GM12891 (cell line): ENCODE data around the gene DCST2.
A peak's percentile ranks its signal among the peaks of the same experiment; 100 is the strongest.

ENCODE experiments used
- DNase-seq: peaks from one replicate; pipeline ENCODE4 v3.0.0; 2011; ENCODE audit warnings: low spot score; ENCODE audit not compliant: insufficient read length
- FAIRE-seq: peaks from 2 replicates; lab custom pipeline; 2011; peaks lifted over from hg19 to GRCh38; lab: Jason Lieb, UNC
- PAX5 ChIP-seq: IDR thresholded peaks from 2 replicates; pipeline ENCODE4 v1.6.1; 2011; ENCODE audit warnings: low read length, moderate library complexity, mild to moderate bottlenecking; ENCODE audit not compliant: insufficient read depth, severe bottlenecking
- POLR2A ChIP-seq: IDR thresholded peaks from 2 replicates; pipeline ENCODE4 v1.6.1; 2011; ENCODE audit warnings: low read depth, low read length, control low read depth
- POLR2AphosphoS5 ChIP-seq: IDR thresholded peaks from 2 replicates; pipeline ENCODE4 v1.6.1; 2011; ENCODE audit warnings: low read depth, low read length, control low read depth
- POU2F2 ChIP-seq: IDR thresholded peaks from 2 replicates; pipeline ENCODE4 v1.6.1; 2011; ENCODE audit warnings: low read depth, mild to moderate bottlenecking, control low read depth, low read length, moderate library complexity
- SPI1 ChIP-seq: IDR thresholded peaks from 2 replicates; pipeline ENCODE4 v1.6.1; 2011; ENCODE audit warnings: low read depth, low read length, control low read depth
- TAF1 ChIP-seq: IDR thresholded peaks from 2 replicates; pipeline ENCODE4 v1.6.1; 2011; ENCODE audit warnings: low read depth, low read length, control low read depth

DCST2 gene

DNA sequence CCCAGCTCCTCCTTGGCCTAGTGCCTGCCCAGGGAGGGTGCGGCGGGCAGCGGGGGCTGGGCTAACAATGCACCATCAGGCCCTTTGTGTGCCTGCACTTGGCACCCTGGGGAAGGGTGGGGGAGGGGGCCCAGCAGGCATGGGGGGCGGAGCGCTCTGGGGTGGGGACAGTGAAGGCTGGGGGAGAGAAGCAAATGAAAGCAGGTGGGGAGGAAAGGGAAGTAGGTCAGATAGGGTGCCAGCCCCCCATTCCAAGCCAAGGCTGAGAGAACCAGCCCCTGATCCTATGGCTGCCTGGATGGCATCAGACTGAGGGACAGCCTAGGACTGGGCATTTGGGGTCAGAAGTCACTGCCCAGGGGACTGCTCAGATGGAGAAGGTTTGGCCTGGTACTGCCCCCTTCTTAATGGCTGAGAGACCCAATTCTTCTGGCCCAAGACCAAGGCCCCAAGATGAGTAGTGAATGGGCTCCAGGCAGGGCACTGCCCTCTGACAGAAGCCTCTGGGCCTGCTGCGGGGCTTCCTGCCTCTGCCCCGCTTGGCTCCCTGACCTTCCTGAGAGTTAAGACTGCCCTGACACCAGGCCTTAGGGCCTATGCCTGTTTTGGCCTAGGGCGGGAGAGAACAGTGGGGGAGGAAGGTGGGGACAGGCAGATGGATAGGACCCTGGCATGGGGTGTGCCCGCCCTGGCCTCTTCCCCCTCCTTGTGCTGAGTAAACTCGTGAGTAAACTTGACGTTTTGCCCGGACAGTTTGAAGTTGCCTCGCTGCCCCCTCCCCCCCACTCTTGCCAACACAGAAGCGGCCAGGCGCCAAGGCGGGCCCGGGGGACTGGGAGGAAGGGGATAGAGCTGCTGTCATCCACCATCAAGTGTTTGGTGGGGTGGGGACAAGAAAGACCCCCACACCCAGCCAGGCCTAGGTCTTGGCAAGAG lies 28.2 kb downstream of the DCST2 start:
- TF ChIP-seq TAF1 (no peak), SPI1 (no peak), PAX5 (no peak), POLR2AphosphoS5 (no peak), POU2F2 (no peak)
- DNase-seq (no peak), FAIRE-seq (no peak)

DNA sequence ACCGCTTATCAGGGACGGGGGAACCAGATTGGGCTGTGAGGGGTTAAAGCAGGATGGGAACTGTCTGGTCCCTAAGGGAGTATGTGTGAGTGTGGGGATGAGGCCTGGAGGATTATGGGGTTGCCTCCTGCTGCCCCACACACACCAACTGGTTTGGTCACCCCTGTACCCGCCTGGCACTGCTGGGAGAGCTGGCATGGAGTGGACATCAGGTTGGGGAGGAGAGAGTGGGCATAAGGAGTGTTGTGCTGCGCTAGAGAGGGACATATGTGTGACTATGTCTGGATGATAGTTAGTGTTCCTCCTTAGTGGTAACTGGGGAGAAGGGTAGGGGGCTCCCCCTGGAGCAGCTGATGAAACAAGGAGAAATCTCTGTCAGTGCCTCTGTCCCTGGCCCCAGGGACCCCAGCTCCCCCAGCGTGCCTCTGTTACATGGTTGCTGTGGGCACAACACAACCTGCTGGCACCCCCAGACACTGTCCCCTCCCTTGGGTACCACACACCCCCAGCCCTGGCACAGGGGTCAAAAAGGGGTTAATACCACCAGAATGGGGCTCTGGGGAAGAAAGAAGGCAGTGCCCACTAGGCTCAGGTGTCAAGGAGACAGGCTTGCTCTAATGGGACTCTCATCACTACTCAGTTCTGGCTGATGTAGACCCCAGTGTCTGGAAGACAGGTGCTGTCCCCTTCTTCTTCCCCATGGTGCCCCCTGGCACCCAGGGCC lies 29.1 kb downstream of the DCST2 start:
- DNase-seq (no peak), FAIRE-seq (peak; percentile 67)
- no peak for TF ChIP-seq POLR2AphosphoS5
- TF ChIP-seq POLR2A: no peak
- TF ChIP-seq POU2F2: no peak
- no peak for TF ChIP-seq TAF1
- no peak for TF ChIP-seq SPI1
- TF ChIP-seq PAX5: no peak

- FAIRE-seq: no peak
- TF ChIP-seq POLR2AphosphoS5 (no peak), POLR2A (no peak), SPI1 (no peak), POU2F2 (no peak), TAF1 (no peak), PAX5 (no peak)
Observed at GRCh38 chr1:155003766-155004351, 29.7 kb downstream of the DCST2 start.

GRCh38 chr1:155003227-155003765 lies 30.3 kb downstream of the DCST2 start:
- DNase-seq (no peak), FAIRE-seq (no peak)
- TF ChIP-seq TAF1 (no peak), SPI1 (no peak), PAX5 (no peak), POU2F2 (no peak), POLR2A (no peak), POLR2AphosphoS5 (no peak)

More at GRCh38 chr1:155003766-155004351, 29.7 kb downstream of the DCST2 start:
- no peak for DNase-seq

DNA sequence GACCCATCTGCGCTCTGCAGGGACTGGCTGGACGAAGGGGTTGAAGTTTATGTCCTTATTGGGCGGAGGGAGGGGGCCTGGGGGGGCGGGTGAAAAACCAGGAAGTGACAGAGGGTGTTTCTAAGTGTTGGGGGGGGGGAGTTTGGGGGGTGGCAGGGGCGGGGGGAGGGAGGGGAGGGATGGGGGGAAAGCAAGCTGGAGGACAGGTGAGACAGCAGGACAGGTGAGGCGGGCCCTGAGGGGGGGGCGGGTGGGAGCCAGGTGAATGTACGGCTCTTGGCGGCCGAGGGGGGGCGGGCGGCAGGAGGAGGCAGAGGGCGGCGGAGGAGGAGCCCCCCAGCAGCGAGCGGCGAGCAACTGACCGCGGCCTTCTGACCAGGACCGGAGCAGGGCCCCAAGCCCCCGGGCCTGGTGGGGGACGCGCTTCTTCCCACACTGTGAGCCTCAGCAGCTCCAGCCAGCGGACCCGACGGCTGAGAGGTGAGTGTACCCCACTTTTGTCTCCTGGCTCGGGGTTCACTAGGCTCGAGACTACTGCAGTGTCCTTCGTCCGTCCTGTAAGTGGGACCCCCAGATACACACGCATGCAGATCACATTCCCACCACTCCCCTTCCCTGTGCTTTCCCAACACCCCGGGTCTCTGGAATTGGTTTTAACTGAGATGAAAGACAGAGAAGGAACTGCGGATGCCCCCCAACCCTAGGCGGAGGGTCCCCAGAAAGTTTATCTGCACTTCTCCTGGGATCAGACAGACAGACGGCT lies 30.9 kb downstream of the DCST2 start, which contains the start of gene ZBTB7B:
TSS of gene ZBTB7B (plus strand) at position 339 of the 763 bp plus-strand sequence. CDS start 11,859 bp downstream, outside the sequence.
- DNase-seq: no peak
- FAIRE-seq: no peak
- TF ChIP-seq POU2F2: no peak
- TF ChIP-seq SPI1: no peak
- TF ChIP-seq PAX5: no peak
- no peak for TF ChIP-seq POLR2AphosphoS5
- TF ChIP-seq TAF1: no peak
- TF ChIP-seq POLR2A: no peak

GRCh38 chr1:155001675-155002463 lies 31.7 kb downstream of the DCST2 start:
- FAIRE-seq (peak; percentile 97), DNase-seq (peak; percentile 95)
- TF ChIP-seq TAF1 (peak; percentile 48; the same call in 1 of the 2 replicates), POU2F2 (no peak), SPI1 (no peak), POLR2AphosphoS5 (no peak), POLR2A (no peak), PAX5 (no peak)

- TF ChIP-seq POLR2A (no peak), POU2F2 (no peak), PAX5 (no peak), TAF1 (no peak), SPI1 (no peak), POLR2AphosphoS5 (no peak)
- DNase-seq (no peak), FAIRE-seq (no peak)
Observed at GRCh38 chr1:155001425-155001674, 32.2 kb downstream of the DCST2 start.
